Measurements from ENCODE around the gene MMP11. TPM values are rescaled to one million over a fixed set of nuclear protein-coding genes. Genes with fewer than 3 reads are reported as not detected.
A peak's percentile ranks its signal among the peaks of the same experiment; 100 is the strongest.

The MMP11 gene
- total and polyA plus RNA-seq, 2 of the 13 experiments (the other 11 are each of a cell fraction or from before 2014, with no cell fraction given) = 8.9 to 28.6 TPM

DNA sequence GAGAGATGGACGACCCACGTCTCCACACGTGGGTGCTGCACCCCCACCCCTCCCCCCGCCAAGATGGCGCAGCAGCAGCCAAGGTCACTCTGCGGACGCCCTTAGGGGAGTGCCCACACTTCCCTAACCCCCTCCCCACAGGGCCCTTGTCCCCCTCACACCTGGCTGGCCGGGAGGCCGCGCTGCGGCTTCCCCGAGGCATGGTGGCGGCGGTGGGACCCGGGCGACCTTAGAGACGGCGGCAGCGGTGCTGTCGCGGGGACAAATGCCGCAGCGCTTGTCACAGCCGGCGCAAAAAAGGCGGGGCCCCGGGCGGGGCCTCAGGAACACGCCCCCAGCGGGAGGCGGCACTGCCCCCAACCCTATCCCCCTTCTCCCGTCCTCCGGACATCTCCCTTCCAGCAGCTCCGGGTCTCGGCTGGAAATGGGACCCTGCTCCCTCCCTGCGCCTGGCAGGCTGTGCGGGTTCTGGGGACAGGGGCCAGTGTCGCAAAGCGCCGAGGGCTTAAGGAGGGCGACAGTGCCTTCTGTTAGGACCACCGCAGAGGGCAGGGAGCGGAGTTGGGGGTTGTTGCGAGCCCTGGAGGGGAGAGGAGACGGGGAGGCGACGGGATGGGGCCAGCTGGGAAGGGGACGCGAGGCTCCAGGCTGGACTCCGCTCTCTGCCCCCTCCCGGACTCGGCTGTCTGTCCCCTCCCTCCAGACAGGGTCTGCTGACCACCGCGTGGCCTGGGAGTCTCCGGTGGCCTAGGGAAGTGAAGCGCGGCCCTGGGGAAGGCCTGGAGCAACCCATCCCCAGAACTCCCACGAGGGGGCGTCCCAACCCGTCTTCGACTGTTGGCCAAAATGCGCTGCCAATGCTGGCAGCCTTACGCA, 4.7 kb upstream of the MMP11 start, which contains the start of gene CHCHD10 (continued):
- TF ChIP-seq, protein P1, sequence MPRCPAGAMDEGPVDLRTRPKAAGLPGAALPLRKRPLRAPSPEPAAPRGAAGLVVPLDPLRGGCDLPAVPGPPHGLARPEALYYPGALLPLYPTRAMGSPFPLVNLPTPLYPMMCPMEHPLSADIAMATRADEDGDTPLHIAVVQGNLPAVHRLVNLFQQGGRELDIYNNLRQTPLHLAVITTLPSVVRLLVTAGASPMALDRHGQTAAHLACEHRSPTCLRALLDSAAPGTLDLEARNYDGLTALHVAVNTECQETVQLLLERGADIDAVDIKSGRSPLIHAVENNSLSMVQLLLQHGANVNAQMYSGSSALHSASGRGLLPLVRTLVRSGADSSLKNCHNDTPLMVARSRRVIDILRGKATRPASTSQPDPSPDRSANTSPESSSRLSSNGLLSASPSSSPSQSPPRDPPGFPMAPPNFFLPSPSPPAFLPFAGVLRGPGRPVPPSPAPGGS (CRISPR knock-in tag; IDR thresholded peaks at IDR 0.05) = no peak; the same call in 1 of the 2 replicates
- TF ChIP-seq ZNF10 (CRISPR knock-in tag; IDR thresholded peaks at IDR 0.05; ENCODE audit: borderline replicate concordance, low read depth) (no peak), SRSF4 (IDR thresholded peaks at IDR 0.05; ENCODE audit: low read depth, low read length, poor library complexity, severe bottlenecking) (no peak), SIN3A (IDR thresholded peaks at IDR 0.05; ENCODE audit: borderline replicate concordance, low read depth, low read length) (peak; percentile 53; the same call in 1 of the 2 replicates), KLF6 (CRISPR knock-in tag; IDR thresholded peaks at IDR 0.05) (no peak; the same call in 1 of the 2 replicates), XRCC5 (optimal IDR thresholded peaks at IDR 0.05; ENCODE audit: low read length) (peak; percentile 83), ZNF737 (CRISPR knock-in tag; IDR thresholded peaks at IDR 0.05; ENCODE audit: borderline replicate concordance) (peak; percentile 20; the same call in 1 of the 2 replicates), LCORL (IDR thresholded peaks at IDR 0.05) (no peak), LCORL (CRISPR knock-in tag; IDR thresholded peaks at IDR 0.05) (peak; percentile 97), ZBTB20 (CRISPR knock-in tag; IDR thresholded peaks at IDR 0.05; ENCODE audit: borderline replicate concordance, low read depth) (no peak), ZNF34 (CRISPR knock-in tag; IDR thresholded peaks at IDR 0.05; ENCODE audit: borderline replicate concordance) (no peak; the same call in 1 of the 2 replicates), HOXA5 (CRISPR knock-in tag; IDR thresholded peaks at IDR 0.05) (no peak; the same call in 1 of the 2 replicates), MTA1 (CRISPR knock-in tag; IDR thresholded peaks at IDR 0.05; ENCODE audit: borderline replicate concordance) (peak; percentile 49), JDP2 (CRISPR knock-in tag; IDR thresholded peaks at IDR 0.05; ENCODE audit: borderline replicate concordance) (no peak), ESRRA (CRISPR knock-in tag; IDR thresholded peaks at IDR 0.05; ENCODE audit: low read depth) (peak; percentile 29), PHF21A (CRISPR knock-in tag; IDR thresholded peaks at IDR 0.05) (peak; percentile 85)
- TF ChIP-seq, protein P2, sequence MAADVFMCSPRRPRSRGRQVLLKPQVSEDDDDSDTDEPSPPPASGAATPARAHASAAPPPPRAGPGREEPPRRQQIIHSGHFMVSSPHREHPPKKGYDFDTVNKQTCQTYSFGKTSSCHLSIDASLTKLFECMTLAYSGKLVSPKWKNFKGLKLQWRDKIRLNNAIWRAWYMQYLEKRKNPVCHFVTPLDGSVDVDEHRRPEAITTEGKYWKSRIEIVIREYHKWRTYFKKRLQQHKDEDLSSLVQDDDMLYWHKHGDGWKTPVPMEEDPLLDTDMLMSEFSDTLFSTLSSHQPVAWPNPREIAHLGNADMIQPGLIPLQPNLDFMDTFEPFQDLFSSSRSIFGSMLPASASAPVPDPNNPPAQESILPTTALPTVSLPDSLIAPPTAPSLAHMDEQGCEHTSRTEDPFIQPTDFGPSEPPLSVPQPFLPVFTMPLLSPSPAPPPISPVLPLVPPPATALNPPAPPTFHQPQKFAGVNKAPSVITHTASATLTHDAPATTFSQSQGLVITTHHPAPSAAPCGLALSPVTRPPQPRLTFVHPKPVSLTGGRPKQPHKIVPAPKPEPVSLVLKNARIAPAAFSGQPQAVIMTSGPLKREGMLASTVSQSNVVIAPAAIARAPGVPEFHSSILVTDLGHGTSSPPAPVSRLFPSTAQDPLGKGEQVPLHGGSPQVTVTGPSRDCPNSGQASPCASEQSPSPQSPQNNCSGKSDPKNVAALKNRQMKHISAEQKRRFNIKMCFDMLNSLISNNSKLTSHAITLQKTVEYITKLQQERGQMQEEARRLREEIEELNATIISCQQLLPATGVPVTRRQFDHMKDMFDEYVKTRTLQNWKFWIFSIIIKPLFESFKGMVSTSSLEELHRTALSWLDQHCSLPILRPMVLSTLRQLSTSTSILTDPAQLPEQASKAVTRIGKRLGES (CRISPR knock-in tag; IDR thresholded peaks at IDR 0.05; ENCODE audit: borderline replicate concordance) = no peak
- TF ChIP-seq, protein P3, sequence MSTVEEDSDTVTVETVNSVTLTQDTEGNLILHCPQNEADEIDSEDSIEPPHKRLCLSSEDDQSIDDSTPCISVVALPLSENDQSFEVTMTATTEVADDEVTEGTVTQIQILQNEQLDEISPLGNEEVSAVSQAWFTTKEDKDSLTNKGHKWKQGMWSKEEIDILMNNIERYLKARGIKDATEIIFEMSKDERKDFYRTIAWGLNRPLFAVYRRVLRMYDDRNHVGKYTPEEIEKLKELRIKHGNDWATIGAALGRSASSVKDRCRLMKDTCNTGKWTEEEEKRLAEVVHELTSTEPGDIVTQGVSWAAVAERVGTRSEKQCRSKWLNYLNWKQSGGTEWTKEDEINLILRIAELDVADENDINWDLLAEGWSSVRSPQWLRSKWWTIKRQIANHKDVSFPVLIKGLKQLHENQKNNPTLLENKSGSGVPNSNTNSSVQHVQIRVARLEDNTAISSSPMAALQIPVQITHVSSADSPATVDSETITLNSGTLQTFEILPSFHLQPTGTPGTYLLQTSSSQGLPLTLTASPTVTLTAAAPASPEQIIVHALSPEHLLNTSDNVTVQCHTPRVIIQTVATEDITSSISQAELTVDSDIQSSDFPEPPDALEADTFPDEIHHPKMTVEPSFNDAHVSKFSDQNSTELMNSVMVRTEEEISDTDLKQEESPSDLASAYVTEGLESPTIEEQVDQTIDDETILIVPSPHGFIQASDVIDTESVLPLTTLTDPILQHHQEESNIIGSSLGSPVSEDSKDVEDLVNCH (CRISPR knock-in tag; IDR thresholded peaks at IDR 0.05) = peak; percentile 83; the same call in 1 of the 2 replicates
- TF ChIP-seq, protein P4, sequence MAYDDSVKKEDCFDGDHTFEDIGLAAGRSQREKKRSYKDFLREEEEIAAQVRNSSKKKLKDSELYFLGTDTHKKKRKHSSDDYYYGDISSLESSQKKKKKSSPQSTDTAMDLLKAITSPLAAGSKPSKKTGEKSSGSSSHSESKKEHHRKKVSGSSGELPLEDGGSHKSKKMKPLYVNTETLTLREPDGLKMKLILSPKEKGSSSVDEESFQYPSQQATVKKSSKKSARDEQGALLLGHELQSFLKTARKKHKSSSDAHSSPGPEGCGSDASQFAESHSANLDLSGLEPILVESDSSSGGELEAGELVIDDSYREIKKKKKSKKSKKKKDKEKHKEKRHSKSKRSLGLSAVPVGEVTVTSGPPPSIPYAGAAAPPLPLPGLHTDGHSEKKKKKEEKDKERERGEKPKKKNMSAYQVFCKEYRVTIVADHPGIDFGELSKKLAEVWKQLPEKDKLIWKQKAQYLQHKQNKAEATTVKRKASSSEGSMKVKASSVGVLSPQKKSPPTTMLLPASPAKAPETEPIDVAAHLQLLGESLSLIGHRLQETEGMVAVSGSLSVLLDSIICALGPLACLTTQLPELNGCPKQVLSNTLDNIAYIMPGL (CRISPR knock-in tag; IDR thresholded peaks at IDR 0.05; ENCODE audit: borderline replicate concordance in 1 of 2, low read depth in 1 of 2) = peak; percentile 82 to 92
